A549 (cell line): ENCODE measurements around the gene ZNF700. TPM values are rescaled to one million over a fixed set of nuclear protein-coding genes. Genes with fewer than 3 reads are reported as not detected.
"Not testable (repeated sequence)": the region's sequence is repeated elsewhere in the genome, so short reads cannot be mapped to it uniquely, and the experiment has no call there.

Source experiments
- ATAC-seq, 2 experiments: fragments of 200-7000 bp in 1 of 2; fragments of >200 bp in 1 of 2; cut with Nextera tagmentation in 1 of 2; cut with Tn5 transposase in 1 of 2; 3 replicates each; pipeline versions ENCODE4 v1.8.0 to v1.9.1; 2018 to 2020; ENCODE audit warnings: mild to moderate bottlenecking in 1 of 2, moderate library complexity in 1 of 2
- CTCF ChIA-PET: fragments of 300-600 bp; sonication (Branson Sonifier 250); formaldehyde crosslinking; extraction: SDS; loops from one replicate; lab custom pipeline; 2021; ENCODE audit warnings: antibody characterized with exemption, inconsistent platforms; lab: Yijun Ruan, JAX
- POLR2A ChIA-PET: fragments of 350-600 bp; formaldehyde crosslinking; extraction: SDS; loops from one replicate; lab custom pipeline; 2021; ENCODE audit warnings: antibody characterized with exemption, inconsistent platforms; lab: Yijun Ruan, JAX
- DNase-seq, 2 experiments: peaks; one replicate each; pipeline versions ENCODE4 v3.0.0 to v3.0.0-alpha.2; 2011 to 2016; ENCODE audit warnings: low read depth in 1 of 2, low spot score in 1 of 2
- FAIRE-seq: peaks from 2 replicates; lab custom pipeline; 2011; peaks lifted over from hg19 to GRCh38; lab: Jason Lieb, UNC
- H3K27ac ChIP-seq, 2 experiments: fragments of >200 bp; sonication (Bioruptor Twin); formaldehyde crosslinking; 3 replicates each; pipeline ENCODE4 v1.5.1; 2016 to 2017
- H3K4me1 ChIP-seq: fragments of >200 bp; sonication (Bioruptor Twin); formaldehyde crosslinking; 3 replicates; pipeline ENCODE4 v1.6.1; 2016
- H3K4me2 ChIP-seq: fragments of >200 bp; sonication (Bioruptor Twin); formaldehyde crosslinking; 3 replicates; pipeline ENCODE4 v1.6.1; 2016
- H3K4me3 ChIP-seq: fragments of >200 bp; sonication (Bioruptor Twin); formaldehyde crosslinking; 3 replicates; pipeline ENCODE4 v1.5.1; 2016
- H3K9me3 ChIP-seq: fragments of >200 bp; sonication (Bioruptor Twin); formaldehyde crosslinking; 3 replicates; pipeline ENCODE4 v1.6.1; 2016
- CBX2 ChIP-seq: fragments of 200-600 bp; sonication (generic); IDR thresholded peaks from 2 replicates; pipeline ENCODE4 v1.6.1; 2016; ENCODE audit warnings: low read depth, mild to moderate bottlenecking, borderline replicate concordance
- CEBPB ChIP-seq, 2 experiments: fragments of >200 bp in 1 of 2; sonication (Bioruptor Twin) in 1 of 2; formaldehyde crosslinking in 1 of 2; IDR thresholded peaks; 2 replicates each; pipeline ENCODE4 v1.6.1; 2012 to 2016
- E2F6 ChIP-seq: IDR thresholded peaks from 2 replicates; pipeline ENCODE4 v1.6.1; 2012; ENCODE audit warnings: low read depth, borderline replicate concordance
- EHF ChIP-seq: fragments of 250-450 bp; sonication (Bioruptor Pico); IDR thresholded peaks from 2 replicates; pipeline ENCODE4 v1.5.0; 2020; ENCODE audit warnings: mild to moderate bottlenecking
- EP300 ChIP-seq, 2 experiments: fragments of >200 bp; sonication (Bioruptor Twin); formaldehyde crosslinking; IDR thresholded peaks; 2 replicates in 1 of 2; 3 replicates in 1 of 2; pipeline ENCODE4 v1.6.1; 2016 to 2017
- FOSB ChIP-seq: fragments of 250-450 bp; sonication (Bioruptor Pico); IDR thresholded peaks from 2 replicates; pipeline ENCODE4 v1.5.0; 2020; ENCODE audit warnings: mild to moderate bottlenecking, moderate library complexity
- GATA3 ChIP-seq: IDR thresholded peaks from 2 replicates; pipeline ENCODE4 v1.6.1; 2012; ENCODE audit warnings: borderline replicate concordance
- HDAC2 ChIP-seq: fragments of 200-600 bp; sonication (generic); IDR thresholded peaks from 2 replicates; pipeline ENCODE4 v1.6.1; 2016
- HOXA7 ChIP-seq: fragments of 250-450 bp; sonication (Bioruptor Pico); IDR thresholded peaks from 2 replicates; pipeline ENCODE4 v1.5.0; 2020; ENCODE audit warnings: mild to moderate bottlenecking, moderate library complexity
- HOXB5 ChIP-seq: fragments of 250-450 bp; sonication (Bioruptor Pico); IDR thresholded peaks from 2 replicates; pipeline ENCODE4 v1.5.0; 2020; ENCODE audit warnings: mild to moderate bottlenecking, moderate library complexity
- KDM1A ChIP-seq: fragments of 200-600 bp; sonication (generic); IDR thresholded peaks from 2 replicates; pipeline ENCODE4 v1.6.1; 2016; ENCODE audit warnings: low read depth, mild to moderate bottlenecking
- MAFK ChIP-seq: fragments of 450-650 bp; IDR thresholded peaks from 2 replicates; pipeline ENCODE4 v1.6.1; 2014; ENCODE audit not compliant: partially characterized antibody
- MAX ChIP-seq: IDR thresholded peaks from 2 replicates; pipeline ENCODE4 v1.6.1; 2012
- NPAS2 ChIP-seq: fragments of 250-450 bp; sonication (Bioruptor Pico); IDR thresholded peaks from 2 replicates; pipeline ENCODE4 v1.8.0; 2022; ENCODE audit warnings: mild to moderate bottlenecking, moderate library complexity, borderline replicate concordance
- PHF8 ChIP-seq: fragments of 200-600 bp; sonication (generic); IDR thresholded peaks from 2 replicates; pipeline ENCODE4 v1.6.1; 2016; ENCODE audit warnings: low read depth, mild to moderate bottlenecking, antibody characterized with exemption, moderate library complexity, borderline replicate concordance
- POLR2AphosphoS2 ChIP-seq: conservative IDR thresholded peaks from 2 replicates; pipeline ENCODE4 v1.6.1; 2012; ENCODE audit warnings: low read length, improper control_type of control experiment, inconsistent platforms
- RAD21 ChIP-seq, 2 experiments: fragments of >200 bp in 1 of 2; sonication (Bioruptor Twin) in 1 of 2; formaldehyde crosslinking in 1 of 2; IDR thresholded peaks in 1 of 2; conservative IDR thresholded peaks in 1 of 2; 2 replicates in 1 of 2; 3 replicates in 1 of 2; pipeline ENCODE4 v1.6.1; 2012 to 2018; ENCODE audit warnings: inconsistent platforms in 1 of 2
- RCOR1 ChIP-seq: fragments of 150-350 bp; IDR thresholded peaks from 2 replicates; pipeline ENCODE4 v1.6.1; 2014; ENCODE audit warnings: antibody characterized with exemption, low read length, low read depth
- ZC3H11A ChIP-seq: fragments of 450-650 bp; IDR thresholded peaks from 2 replicates; pipeline ENCODE4 v1.6.1; 2014; ENCODE audit warnings: antibody characterized with exemption, mild to moderate bottlenecking
- WGBS: methylation state at CpG from one replicate; pipeline ENCODE4 v1.1.6; 2017; ENCODE audit errors: missing lambda C conversion rate; 5-methylcytosine and 5-hydroxymethylcytosine counted together
- polyA plus RNA-seq, 4 experiments: library from polyadenylated mRNA; depleted of rRNA in 3 of 4; stranded (reverse); fragments of >200 nt; fragmentation: RNase III in 1 of 4; extraction: RNeasy Plus Mini Kit Qiagen cat#74134 plus additional on column Dnase treatment in 1 of 4; gene quantifications; 2 replicates in 3 of 4; 3 replicates in 1 of 4; pipeline ENCODE4 v1.2.3, GENCODE V29; 2011 to 2017
- TF ChIP-seq, protein P1 (sequence below): fragments of >200 bp; sonication (Bioruptor Twin); formaldehyde crosslinking; IDR thresholded peaks from 3 replicates; pipeline ENCODE4 v1.6.1; 2016

The ZNF700 gene
- polyA plus RNA-seq, 2 of the 4 experiments (the other 2 are of a cell fraction): 0.30 to 0.43 TPM

- WGBS: 26% methylated on average over 4 of the region's 4 CpGs
- Histone ChIP-seq H3K27ac (no peak overlapping the region), H3K4me2 (no peak overlapping the region), H3K4me1 (no peaks in the 10 kb centered on the region), H3K9me3 (peaks cover 16% of the 10 kb centered on the region), H3K4me3 (no peak overlapping the region)
- DNase-seq (no peak), FAIRE-seq (no peak), ATAC-seq (no peak)
- TF ChIP-seq ZC3H11A: no peak
- no peak for TF ChIP-seq RAD21 (conservative IDR thresholded peaks at IDR 0.05 in 1 of 2, IDR thresholded peaks at IDR 0.05 in 1 of 2)
- no peak for TF ChIP-seq HOXB5 (CRISPR knock-in tag)
- TF ChIP-seq CEBPB (IDR thresholded peaks at IDR 0.05): no peak
- no peak for TF ChIP-seq HDAC2
- TF ChIP-seq, protein P1, sequence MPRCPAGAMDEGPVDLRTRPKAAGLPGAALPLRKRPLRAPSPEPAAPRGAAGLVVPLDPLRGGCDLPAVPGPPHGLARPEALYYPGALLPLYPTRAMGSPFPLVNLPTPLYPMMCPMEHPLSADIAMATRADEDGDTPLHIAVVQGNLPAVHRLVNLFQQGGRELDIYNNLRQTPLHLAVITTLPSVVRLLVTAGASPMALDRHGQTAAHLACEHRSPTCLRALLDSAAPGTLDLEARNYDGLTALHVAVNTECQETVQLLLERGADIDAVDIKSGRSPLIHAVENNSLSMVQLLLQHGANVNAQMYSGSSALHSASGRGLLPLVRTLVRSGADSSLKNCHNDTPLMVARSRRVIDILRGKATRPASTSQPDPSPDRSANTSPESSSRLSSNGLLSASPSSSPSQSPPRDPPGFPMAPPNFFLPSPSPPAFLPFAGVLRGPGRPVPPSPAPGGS: no peak
- no peak for TF ChIP-seq PHF8
- TF ChIP-seq MAX: no peak
- no peak for TF ChIP-seq FOSB
- ChIA-PET CTCF (no interaction called here), POLR2A (no interaction called here)
These were observed 24.3 kb downstream of the ZNF700 start for GRCh38 chr19:11949201-11949600.

DNA sequence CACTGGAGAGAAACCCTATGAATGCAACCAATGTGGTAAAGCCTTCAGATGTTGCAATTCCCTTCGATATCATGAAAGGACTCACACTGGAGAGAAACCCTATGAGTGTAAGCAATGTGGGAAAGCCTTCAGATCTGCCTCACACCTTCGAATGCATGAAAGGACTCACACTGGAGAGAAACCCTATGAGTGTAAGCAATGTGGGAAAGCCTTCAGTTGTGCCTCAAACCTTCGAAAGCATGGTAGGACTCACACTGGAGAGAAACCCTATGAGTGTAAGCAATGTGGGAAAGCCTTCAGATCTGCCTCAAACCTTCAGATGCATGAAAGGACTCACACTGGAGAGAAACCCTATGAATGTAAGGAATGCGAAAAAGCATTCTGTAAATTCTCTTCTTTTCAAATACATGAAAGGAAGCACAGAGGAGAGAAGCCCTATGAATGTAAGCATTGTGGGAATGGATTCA is 24.7 kb downstream of the ZNF700 start:
- DNase-seq, H3K4me3 ChIP-seq, CTCF ChIA-PET, H3K4me2 ChIP-seq, H3K27ac ChIP-seq, H3K4me1 ChIP-seq, FAIRE-seq, ATAC-seq, POLR2A ChIA-PET: not testable (repeated sequence)
- WGBS: 38% methylated on average over 4 of the region's 4 CpGs
- H3K9me3 ChIP-seq: peaks cover 17% of the 10 kb centered on the region

DNA sequence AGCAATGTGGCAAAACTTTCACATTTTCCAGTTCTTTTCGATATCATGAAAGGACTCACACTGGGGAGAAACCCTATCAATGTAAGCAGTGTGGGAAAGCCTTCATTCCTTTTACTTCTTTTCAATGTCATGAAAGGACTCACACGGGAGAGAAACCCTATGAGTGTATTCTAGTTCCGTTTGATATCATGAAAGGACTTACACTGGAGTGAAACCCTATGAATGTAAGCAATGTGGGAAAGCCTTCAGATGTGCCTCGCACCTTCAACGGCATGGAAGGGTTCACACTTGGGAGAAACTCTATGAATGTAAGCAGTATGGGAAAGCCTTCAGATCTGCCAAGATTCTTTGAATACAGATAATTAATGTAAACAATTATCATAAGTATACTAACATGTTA is 25.4 kb downstream of the ZNF700 start:
- H3K4me1 ChIP-seq: no peaks in the 10 kb centered on the region
- WGBS: 55% methylated on average over 5 of the region's 5 CpGs
- no peak for DNase-seq
- ChIA-PET CTCF (no interaction called here), POLR2A (no interaction called here)
- no peak overlapping the region for H3K27ac ChIP-seq
- no peak for ATAC-seq
- H3K9me3 ChIP-seq: peaks cover 17% of the 10 kb centered on the region
- no peak for FAIRE-seq
- H3K4me2 ChIP-seq: no peak overlapping the region
- TF ChIP-seq HOXA7 (CRISPR knock-in tag) (no peak), CBX2 (no peak), EHF (CRISPR knock-in tag) (no peak), MAFK (no peak), NPAS2 (CRISPR knock-in tag) (no peak), E2F6 (no peak), KDM1A (no peak), MAX (no peak), GATA3 (no peak), RCOR1 (no peak), POLR2AphosphoS2 (no peak), HOXB5 (CRISPR knock-in tag) (no peak), EP300 (IDR thresholded peaks at IDR 0.05) (no peak)
- H3K4me3 ChIP-seq: no peak overlapping the region
